ENCODE measurements around the gene APBB1IP.

GRCh38 chr10:26520575-26520974 is 82.4 kb downstream of the APBB1IP start:
- no peak for TF ChIP-seq CTCF (IDR thresholded peaks at IDR 0.05)
- no peak for TF ChIP-seq POLR2A (IDR thresholded peaks at IDR 0.05)
